SK-N-SH (cell line): ENCODE data around the gene THPO. TPM values are rescaled to one million over a fixed set of nuclear protein-coding genes. Genes with fewer than 3 reads are reported as not detected.
A peak's percentile ranks its signal among the peaks of the same experiment; 100 is the strongest.

Experiments
- CTCF ChIP-seq: fragments of 200-600 bp; sonication (generic); IDR thresholded peaks from 2 replicates; pipeline ENCODE4 v1.6.1; 2017; ENCODE audit warnings: antibody characterized with exemption, mild to moderate bottlenecking, moderate library complexity
- EZH2phosphoT487 ChIP-seq: fragments of 200-600 bp; sonication (generic); IDR thresholded peaks from 2 replicates; pipeline ENCODE4 v1.6.1; 2017; ENCODE audit warnings: low read depth, mixed run types, mild to moderate bottlenecking, antibody characterized with exemption, moderate library complexity, borderline replicate concordance
- FOSL2 ChIP-seq: IDR thresholded peaks from 2 replicates; pipeline ENCODE4 v1.4.0; 2012; ENCODE audit warnings: low read depth, mild to moderate bottlenecking, moderate library complexity, borderline replicate concordance
- GABPA ChIP-seq: IDR thresholded peaks from 2 replicates; pipeline ENCODE4 v1.4.0; 2012; ENCODE audit warnings: low read depth, mild to moderate bottlenecking
- JUND ChIP-seq: IDR thresholded peaks from 2 replicates; pipeline ENCODE4 v1.4.0; 2012
- MAX ChIP-seq: IDR thresholded peaks from 2 replicates; pipeline ENCODE4 v1.4.0; 2012; ENCODE audit warnings: low read depth
- NRF1 ChIP-seq: IDR thresholded peaks from 2 replicates; pipeline ENCODE4 v1.6.1; 2012; ENCODE audit warnings: low read depth, mild to moderate bottlenecking, low read length
- REST ChIP-seq: IDR thresholded peaks from 2 replicates; pipeline ENCODE4 v1.6.1; 2012; ENCODE audit warnings: mild to moderate bottlenecking, low read depth, low read length, moderate library complexity
- polyA plus RNA-seq, 3 experiments: library from polyadenylated mRNA; depleted of rRNA; stranded (reverse); fragments of >200 nt; gene quantifications; 2 replicates each; pipeline ENCODE4 v1.2.3, GENCODE V29; 2012
- TF ChIP-seq, protein P1 (sequence below): fragments of 150-350 bp; IDR thresholded peaks from 2 replicates; pipeline ENCODE4 v1.6.1; 2016; ENCODE audit warnings: mild to moderate bottlenecking, low read depth, low read length
- TF ChIP-seq, protein P2 (sequence below): IDR thresholded peaks from 2 replicates; pipeline ENCODE4 v1.4.0; 2012; ENCODE audit warnings: low read depth, borderline replicate concordance

The THPO gene
- polyA plus RNA-seq, 1 of the 3 experiments (the other 2 are of a cell fraction), result 0.07 TPM

GRCh38 chr3:184362668-184363546 lies 15.1 kb downstream of the THPO start (continued):
- TF ChIP-seq, protein P1, sequence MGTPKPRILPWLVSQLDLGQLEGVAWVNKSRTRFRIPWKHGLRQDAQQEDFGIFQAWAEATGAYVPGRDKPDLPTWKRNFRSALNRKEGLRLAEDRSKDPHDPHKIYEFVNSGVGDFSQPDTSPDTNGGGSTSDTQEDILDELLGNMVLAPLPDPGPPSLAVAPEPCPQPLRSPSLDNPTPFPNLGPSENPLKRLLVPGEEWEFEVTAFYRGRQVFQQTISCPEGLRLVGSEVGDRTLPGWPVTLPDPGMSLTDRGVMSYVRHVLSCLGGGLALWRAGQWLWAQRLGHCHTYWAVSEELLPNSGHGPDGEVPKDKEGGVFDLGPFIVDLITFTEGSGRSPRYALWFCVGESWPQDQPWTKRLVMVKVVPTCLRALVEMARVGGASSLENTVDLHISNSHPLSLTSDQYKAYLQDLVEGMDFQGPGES, result no peak
- TF ChIP-seq CTCF (peak; percentile 57), MAX (no peak), FOSL2 (no peak), REST (0 out of 2 replicates have a peak, but pooled peaks have one; percentile 14), GABPA (peak; percentile 94), NRF1 (peak; percentile 82), JUND (no peak), EZH2phosphoT487 (no peak)
- TF ChIP-seq, protein P2, sequence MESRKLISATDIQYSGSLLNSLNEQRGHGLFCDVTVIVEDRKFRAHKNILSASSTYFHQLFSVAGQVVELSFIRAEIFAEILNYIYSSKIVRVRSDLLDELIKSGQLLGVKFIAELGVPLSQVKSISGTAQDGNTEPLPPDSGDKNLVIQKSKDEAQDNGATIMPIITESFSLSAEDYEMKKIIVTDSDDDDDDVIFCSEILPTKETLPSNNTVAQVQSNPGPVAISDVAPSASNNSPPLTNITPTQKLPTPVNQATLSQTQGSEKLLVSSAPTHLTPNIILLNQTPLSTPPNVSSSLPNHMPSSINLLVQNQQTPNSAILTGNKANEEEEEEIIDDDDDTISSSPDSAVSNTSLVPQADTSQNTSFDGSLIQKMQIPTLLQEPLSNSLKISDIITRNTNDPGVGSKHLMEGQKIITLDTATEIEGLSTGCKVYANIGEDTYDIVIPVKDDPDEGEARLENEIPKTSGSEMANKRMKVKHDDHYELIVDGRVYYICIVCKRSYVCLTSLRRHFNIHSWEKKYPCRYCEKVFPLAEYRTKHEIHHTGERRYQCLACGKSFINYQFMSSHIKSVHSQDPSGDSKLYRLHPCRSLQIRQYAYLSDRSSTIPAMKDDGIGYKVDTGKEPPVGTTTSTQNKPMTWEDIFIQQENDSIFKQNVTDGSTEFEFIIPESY, result peak; percentile 66; the same call in 1 of the 2 replicates
